Measurements from ENCODE around the gene LILRA2.

- TF ChIP-seq REST (IDR thresholded peaks at IDR 0.05; ENCODE audit: insufficient read depth in 1 of 2, low read depth in 2 of 2, low read length in 2 of 2): no peak
- TF ChIP-seq POLR2AphosphoS5 (IDR thresholded peaks at IDR 0.05; ENCODE audit: low read depth, low read length): no peak
- no peak for TF ChIP-seq FOXP2 (optimal IDR thresholded peaks at IDR 0.05; ENCODE audit: borderline replicate concordance, extremely low read depth, extremely low read length, insufficient read depth)
Measured at GRCh38 chr19:54534156-54534555, 39.4 kb upstream of the LILRA2 start.
